Right atrium auricular region (tissue), 2 donors: ENCODE data around the gene SPAG16. TPM values are rescaled to one million over a fixed set of nuclear protein-coding genes. Genes with fewer than 3 reads are reported as not detected.

Experiments
- DNase-seq: peaks from one replicate; pipeline ENCODE4 v3.0.0-alpha.2; 2019; ENCODE audit warnings: low spot score
- H3K27ac ChIP-seq, 2 donors: fragments of 200-600 bp; sonication (generic); 1 replicate in 1 of 2; 2 replicates in 1 of 2; pipeline ENCODE4 v1.5.1; 2016 to 2019
- H3K27me3 ChIP-seq, 2 donors: fragments of 200-600 bp; sonication (generic); one replicate each; pipeline versions ENCODE4 v1.5.1 to v1.6.0; 2017 to 2019
- H3K36me3 ChIP-seq: fragments of 200-600 bp; sonication (generic); one replicate; pipeline ENCODE4 v1.5.1; 2016
- H3K4me1 ChIP-seq, 2 donors: fragments of 200-600 bp; sonication (generic); one replicate each; pipeline versions ENCODE4 v1.5.1 to v1.6.0; 2017 to 2019
- H3K4me3 ChIP-seq, 2 donors: fragments of 200-600 bp; sonication (generic); 1 replicate in 1 of 2; 2 replicates in 1 of 2; pipeline ENCODE4 v1.5.1; 2017 to 2019; ENCODE audit warnings: mild to moderate bottlenecking in 1 of 2, moderate library complexity in 1 of 2
- H3K9me3 ChIP-seq, 2 donors: fragments of 200-600 bp; sonication (generic); one replicate each; pipeline ENCODE4 v1.5.1; 2019
- CTCF ChIP-seq, 2 donors: fragments of 200-600 bp; sonication (generic); IDR thresholded peaks; one replicate each; pipeline ENCODE4 v1.5.1; 2019; ENCODE audit warnings: antibody characterized with exemption in 2 of 2
- total RNA-seq, 2 donors: library from RNA; depleted of rRNA; stranded (reverse); fragments of >200 nt; gene quantifications; one replicate each; pipeline ENCODE4 v1.1.0, GENCODE V29; 2016

The SPAG16 gene
- total RNA-seq, 2 donors from 2014 or later, result 17.3 to 18.3 TPM

GRCh38 chr2:213722565-213722964 is 438.3 kb downstream of the SPAG16 start:
- Histone ChIP-seq H3K4me1 (no peaks in the 10 kb centered on the region), H3K9me3 (no peaks in the 10 kb centered on the region), H3K27me3 (no peaks in the 10 kb centered on the region), H3K36me3 (no peaks in the 10 kb centered on the region), H3K4me3 (no peak overlapping the region), H3K27ac (no peak overlapping the region)
- DNase-seq, result no peak
- TF ChIP-seq CTCF (IDR thresholded peaks at IDR 0.05), result no peak

GRCh38 chr2:213723041-213723560 is 438.8 kb downstream of the SPAG16 start:
- TF ChIP-seq CTCF (IDR thresholded peaks at IDR 0.05), result no peak
- Histone ChIP-seq H3K27me3 (no peaks in the 10 kb centered on the region), H3K4me3 (no peak overlapping the region), H3K9me3 (no peaks in the 10 kb centered on the region), H3K4me1 (no peaks in the 10 kb centered on the region), H3K27ac (no peak overlapping the region), H3K36me3 (no peaks in the 10 kb centered on the region)
- DNase-seq, result no peak

- DNase-seq, result no peak
- no peaks in the 10 kb centered on the region for H3K9me3 ChIP-seq
- H3K27ac ChIP-seq, result no peak overlapping the region
- no peaks in the 10 kb centered on the region for H3K4me1 ChIP-seq
- H3K4me3 ChIP-seq, result no peak overlapping the region
- H3K36me3 ChIP-seq, result no peaks in the 10 kb centered on the region
- TF ChIP-seq CTCF (IDR thresholded peaks at IDR 0.05), result no peak
- H3K27me3 ChIP-seq, result no peaks in the 10 kb centered on the region
These were observed 439.4 kb downstream of the SPAG16 start for GRCh38 chr2:213723707-213724106.

GRCh38 chr2:213726101-213726500 is 441.8 kb downstream of the SPAG16 start:
- no peak for TF ChIP-seq CTCF (IDR thresholded peaks at IDR 0.05)
- Histone ChIP-seq H3K27ac (no peak overlapping the region), H3K27me3 (no peaks in the 10 kb centered on the region), H3K4me1 (no peaks in the 10 kb centered on the region), H3K9me3 (no peaks in the 10 kb centered on the region), H3K4me3 (no peak overlapping the region), H3K36me3 (no peaks in the 10 kb centered on the region)
- no peak for DNase-seq

- no peak for TF ChIP-seq CTCF (IDR thresholded peaks at IDR 0.05)
- H3K36me3 ChIP-seq, result no peaks in the 10 kb centered on the region
- H3K27ac ChIP-seq, result no peak overlapping the region
- no peaks in the 10 kb centered on the region for H3K9me3 ChIP-seq
- H3K27me3 ChIP-seq, result no peaks in the 10 kb centered on the region
- no peaks in the 10 kb centered on the region for H3K4me1 ChIP-seq
- H3K4me3 ChIP-seq, result no peak overlapping the region
- DNase-seq, result no peak
These were observed 449.6 kb downstream of the SPAG16 start for GRCh38 chr2:213733893-213734292.

- H3K27me3 ChIP-seq, result no peaks in the 10 kb centered on the region
- H3K4me1 ChIP-seq, result no peaks in the 10 kb centered on the region
- H3K27ac ChIP-seq, result no peak overlapping the region
- DNase-seq, result no peak
- no peak overlapping the region for H3K4me3 ChIP-seq
- no peak for TF ChIP-seq CTCF (IDR thresholded peaks at IDR 0.05)
- H3K36me3 ChIP-seq, result no peaks in the 10 kb centered on the region
- H3K9me3 ChIP-seq, result no peaks in the 10 kb centered on the region
These were observed 456.2 kb downstream of the SPAG16 start for GRCh38 chr2:213740453-213740852.
